Kasumi-1 (cell line): Measurements from ENCODE around the gene EFCAB9.
A peak's percentile ranks its signal among the peaks of the same experiment; 100 is the strongest.

Experiments
- DNase-seq, 2 experiments: peaks; one replicate each; lab custom pipeline; 2025; lab: John Stamatoyannopoulos, UW

Gene EFCAB9

DNA sequence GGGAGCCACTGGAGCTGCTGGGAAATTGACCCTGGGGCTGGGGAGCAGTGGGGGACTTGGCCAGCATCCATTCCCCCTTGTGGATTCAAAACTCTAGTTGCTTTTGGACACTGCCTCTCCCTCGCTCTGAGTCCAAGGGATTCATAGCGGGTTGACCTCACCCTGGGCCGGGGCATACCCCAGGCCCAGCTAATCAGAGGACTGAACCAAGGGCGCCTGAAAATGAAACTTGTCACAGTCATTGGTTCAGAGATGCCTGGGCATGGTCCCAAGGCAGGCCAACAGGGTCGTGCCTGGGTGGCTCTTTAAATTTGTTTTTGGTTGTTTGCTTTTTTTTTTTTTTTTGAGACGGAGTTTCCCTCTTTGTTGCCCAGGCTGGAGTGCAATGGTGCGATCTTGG lies 28.5 kb upstream of the EFCAB9 start:
- no peak for DNase-seq

DNA sequence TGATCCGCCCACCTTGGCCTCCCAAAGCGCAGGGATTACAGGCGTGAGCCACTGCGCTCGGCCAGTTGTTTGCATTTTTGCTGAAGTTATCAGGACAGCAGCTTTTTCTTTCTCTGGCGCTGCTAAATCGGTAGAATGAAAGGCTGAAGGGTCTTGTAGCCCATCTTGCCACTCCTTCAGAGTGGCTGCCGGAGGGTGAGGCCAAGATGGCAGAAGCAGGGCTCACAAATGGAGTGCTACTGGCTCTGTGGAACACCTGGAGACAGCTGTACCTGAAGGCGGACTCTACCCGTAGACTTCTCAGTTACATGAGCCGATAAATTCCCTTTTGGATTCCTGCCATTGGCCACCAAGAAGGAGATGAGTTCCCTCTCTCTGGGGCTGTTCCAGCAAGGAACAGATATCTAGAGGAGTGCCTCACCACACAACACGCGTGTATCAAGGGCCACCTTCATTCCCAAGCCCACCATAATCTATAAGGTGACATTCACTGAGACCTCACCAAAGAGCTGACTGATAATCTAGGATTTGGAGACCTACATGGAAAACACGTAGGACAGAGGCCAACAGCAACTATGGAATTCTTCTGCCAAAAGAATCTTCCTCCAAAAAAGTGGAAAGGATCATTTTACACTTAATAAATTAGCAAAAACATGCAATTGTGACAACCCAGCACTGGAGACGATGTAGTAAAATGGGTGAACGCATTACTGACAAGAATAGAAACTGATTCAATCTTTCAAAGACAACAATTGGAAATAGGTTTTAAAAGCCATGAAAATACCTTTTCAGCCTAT lies 27.7 kb upstream of the EFCAB9 start:
- no peak for DNase-seq

DNA sequence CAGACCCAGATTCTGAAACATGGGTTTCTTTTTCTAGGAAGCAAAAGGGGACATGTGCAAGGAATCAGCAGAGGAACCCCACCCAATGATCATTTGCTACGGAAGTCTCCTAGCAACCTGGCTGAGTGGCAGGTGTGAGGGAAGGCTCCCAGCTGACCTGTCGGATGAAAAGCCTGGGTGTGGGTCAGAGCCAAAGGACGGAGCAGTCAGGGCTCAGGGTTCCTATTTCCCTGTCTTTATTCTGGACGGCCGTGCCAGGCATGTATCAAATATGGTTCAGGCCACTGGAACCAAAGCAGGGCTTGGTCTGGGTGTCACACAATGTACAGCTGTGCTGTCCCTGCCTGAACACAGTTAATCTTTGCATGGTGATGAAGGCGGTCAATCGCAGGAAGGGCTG lies 26.1 kb upstream of the EFCAB9 start:
- DNase-seq, result no peak

DNA sequence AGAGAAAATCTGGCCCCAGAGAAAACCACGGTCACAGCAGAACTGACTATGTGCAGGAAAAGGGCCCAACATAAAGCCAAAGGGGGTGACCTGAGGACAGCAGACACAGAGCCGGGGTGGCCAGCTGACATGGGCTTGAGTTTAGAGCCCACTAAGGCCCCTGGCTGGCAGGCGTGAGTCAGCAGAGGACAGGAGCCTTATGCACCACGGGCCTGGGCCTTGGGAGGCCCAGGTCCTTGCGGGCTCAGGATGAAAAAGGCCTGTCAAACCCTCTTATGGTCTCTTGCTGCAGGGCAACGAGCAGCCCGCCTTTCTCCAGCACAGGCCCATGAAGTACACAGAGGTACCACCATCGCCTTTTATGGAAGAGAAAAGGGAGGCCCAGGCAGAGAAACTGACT lies 25.7 kb upstream of the EFCAB9 start:
- no peak for DNase-seq

DNA sequence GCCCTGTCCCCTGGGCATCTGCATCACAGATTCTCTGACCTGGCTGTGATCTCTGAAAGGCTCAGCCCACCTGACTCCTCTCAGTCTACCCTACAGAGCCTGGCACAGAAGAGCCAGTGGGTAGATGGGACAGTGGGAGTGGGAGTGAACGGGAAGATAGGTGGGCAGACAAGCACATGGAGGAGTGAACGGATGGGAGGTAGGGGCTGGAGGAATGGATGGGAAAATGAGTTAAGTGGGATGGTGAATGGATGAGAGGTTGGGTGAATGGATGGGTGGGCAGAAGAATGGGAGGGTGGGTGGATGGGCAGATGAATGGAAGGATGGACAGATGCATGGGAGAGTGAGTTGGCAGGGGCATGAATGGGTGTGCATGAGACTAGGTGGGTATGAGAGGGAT lies 24.8 kb upstream of the EFCAB9 start:
- no peak for DNase-seq

DNA sequence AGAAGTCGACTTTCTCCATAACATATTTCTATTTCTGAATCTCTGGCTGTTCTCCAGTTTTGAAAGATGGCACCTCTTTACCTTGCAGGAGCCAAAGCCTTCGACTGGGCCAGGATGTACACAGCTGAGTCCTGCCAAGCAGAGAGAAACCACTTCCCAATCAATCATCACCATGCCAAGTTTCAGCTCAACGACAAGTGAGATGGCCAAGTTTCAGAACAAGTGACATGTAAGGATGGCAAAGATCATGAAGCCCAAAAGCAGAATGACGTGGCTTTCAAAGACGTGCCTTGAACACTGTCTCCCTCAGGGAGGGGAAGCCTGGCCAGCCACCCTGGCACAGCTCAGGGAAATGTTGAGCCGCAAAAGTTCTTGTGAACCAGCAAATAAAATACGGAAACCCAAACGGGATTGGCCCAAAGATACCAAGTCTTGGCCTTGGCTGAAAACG lies 23.7 kb upstream of the EFCAB9 start:
- DNase-seq, result no peak

DNA sequence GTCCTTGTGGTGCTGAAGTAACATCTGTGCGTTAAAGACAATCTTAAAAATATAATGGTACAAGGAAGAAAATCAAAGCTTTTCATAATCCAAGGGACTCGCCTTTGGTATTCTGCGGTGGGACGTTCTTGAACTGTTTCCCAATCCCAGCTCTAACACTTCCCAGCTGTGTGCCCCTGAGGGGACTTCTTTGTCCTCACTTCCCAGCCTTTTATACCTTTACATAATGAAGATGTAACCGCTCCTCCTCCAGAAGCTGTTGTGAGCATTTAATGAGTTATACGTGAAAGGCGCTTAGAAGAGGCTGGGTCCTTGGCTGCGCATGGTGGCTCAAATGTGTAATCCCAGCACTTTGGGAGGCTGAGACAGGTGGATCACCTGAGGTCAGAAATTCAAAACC lies 22.9 kb upstream of the EFCAB9 start:
- DNase-seq, result no peak

DNA sequence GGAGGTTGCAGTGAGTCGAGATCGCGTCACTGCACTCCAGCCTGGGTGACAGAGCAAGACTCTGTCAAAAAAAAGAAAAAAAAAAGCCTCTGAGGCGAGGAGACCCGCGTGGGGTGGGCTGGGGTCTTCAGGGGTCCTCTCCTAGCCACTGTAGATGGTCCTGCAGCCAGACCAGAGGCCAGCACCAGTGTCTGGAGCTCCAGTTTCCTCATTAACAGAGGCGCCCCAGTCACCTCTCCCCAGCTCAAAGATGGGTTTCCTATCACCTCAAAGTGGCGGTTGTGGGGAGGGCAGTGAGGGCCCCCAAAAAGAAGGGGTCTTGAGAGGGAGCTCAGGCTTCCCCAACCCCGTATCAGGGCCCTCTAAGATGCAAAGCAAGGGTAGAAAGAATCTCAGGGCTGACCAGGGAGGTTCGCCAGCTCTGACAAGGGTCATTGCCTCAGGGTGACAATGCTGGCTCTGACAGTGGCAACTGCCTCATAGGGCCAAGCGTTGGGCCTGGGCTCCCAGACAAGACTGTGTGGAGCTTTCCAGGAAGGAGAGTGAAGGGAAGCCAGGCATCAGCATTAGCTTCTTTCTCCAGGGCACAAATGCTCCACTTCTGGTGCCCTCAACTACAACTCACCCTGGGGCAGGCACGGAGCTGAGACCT lies 20.9 kb upstream of the EFCAB9 start:
- no peak for DNase-seq

DNA sequence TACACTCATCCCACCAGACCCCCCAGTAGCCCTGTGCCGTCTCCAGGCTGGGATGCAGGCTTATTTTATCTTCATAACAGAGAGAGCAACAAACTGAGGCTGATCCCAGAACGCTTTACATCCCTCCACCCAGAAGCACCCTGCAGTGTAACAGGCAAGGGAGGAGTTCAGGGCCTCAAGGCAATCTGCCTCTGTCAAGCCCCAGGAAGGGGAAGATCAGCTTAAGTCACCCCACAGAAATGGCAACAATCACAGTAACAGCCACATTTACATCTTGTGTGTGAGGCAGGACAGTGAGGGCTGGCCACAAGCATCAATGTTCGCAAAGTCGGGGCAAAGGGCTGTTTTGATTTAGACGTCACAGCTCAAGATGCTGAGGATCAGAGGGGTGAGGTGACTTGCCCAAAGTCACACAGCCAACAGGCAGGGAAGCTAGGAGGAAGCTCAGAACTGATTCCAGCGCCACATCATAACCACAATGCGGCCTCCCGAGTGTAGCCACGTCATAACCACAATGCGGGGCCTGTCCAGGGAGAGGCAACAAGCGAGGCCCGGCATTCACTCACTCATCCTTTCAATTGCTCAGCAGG lies 20.3 kb upstream of the EFCAB9 start:
- no peak for DNase-seq

DNA sequence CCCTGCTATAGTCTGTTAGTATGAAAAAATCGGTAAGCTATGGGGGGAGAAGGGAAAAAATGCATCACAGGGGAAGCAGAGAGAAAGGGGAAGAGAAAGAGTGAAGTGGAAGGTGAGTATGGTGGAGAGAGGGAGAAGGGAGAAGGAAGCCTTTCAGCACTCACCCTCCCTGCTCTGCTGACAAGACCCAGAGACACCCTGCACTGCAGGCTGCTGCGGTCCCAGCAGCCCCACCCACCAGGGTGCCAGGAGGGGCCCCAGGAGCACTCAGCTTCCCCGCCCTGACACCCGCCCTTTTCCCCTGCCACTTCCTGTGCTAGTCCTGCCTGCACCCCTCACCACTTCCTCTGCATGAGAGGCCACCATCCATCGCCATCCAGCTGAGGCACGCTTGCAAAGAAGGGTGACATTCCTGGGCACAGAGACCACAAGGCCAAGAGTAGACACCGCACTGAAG lies 18.7 kb upstream of the EFCAB9 start:
- DNase-seq, result peak; percentile 95 to 98

DNA sequence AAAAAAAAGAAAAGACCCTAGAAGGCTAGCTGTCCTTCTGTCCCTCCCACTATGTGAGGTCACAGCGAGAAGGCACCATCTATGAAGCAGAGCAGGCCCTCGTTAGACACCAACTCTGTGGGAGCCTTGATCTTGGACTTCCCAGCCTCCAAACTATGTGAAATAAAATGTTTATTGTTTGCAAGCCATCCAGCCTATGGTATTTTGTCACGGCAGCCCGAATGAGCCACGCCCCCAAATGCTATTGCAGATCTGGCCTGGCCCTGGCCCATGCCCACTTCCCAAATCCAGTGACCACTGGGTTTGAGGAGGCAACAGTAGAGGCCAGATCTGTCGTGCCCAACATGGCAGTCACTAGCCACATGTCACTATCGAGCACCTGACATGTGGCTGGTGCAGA lies 16.8 kb upstream of the EFCAB9 start:
- DNase-seq, result no peak

DNA sequence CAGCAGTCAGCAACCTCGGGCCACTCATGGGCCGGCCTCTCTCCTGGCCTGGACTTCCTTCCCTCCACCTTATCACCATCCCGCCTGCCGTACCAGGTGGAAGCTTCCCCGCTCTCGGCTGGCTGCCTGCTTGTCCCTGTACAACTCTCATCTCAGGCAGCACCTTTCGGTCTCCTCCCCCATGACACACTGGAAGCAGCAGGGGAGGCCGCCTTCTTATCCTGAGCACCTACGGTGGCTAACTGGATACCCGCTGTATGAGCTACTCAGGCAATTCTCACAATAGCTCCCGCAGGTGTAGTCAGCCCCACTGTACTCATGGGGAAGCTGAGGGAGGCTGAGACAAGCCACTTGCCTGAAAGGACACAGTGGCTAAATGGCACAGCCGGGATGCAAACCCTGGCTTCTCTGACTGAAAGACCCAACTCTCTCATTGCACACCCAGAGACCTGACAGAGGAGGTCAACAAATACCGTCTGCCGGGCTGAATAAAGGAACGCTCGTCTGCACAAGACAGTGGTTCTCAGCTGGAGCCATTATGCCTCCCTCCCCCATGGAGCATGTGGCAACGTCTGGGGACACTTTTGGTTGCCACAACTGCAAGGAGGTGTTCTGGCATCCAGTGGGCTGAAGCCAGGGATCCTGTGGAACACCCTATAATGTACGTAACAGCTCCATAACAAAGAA lies 15.5 kb upstream of the EFCAB9 start:
- peak; percentile 38 to 50 for DNase-seq

DNA sequence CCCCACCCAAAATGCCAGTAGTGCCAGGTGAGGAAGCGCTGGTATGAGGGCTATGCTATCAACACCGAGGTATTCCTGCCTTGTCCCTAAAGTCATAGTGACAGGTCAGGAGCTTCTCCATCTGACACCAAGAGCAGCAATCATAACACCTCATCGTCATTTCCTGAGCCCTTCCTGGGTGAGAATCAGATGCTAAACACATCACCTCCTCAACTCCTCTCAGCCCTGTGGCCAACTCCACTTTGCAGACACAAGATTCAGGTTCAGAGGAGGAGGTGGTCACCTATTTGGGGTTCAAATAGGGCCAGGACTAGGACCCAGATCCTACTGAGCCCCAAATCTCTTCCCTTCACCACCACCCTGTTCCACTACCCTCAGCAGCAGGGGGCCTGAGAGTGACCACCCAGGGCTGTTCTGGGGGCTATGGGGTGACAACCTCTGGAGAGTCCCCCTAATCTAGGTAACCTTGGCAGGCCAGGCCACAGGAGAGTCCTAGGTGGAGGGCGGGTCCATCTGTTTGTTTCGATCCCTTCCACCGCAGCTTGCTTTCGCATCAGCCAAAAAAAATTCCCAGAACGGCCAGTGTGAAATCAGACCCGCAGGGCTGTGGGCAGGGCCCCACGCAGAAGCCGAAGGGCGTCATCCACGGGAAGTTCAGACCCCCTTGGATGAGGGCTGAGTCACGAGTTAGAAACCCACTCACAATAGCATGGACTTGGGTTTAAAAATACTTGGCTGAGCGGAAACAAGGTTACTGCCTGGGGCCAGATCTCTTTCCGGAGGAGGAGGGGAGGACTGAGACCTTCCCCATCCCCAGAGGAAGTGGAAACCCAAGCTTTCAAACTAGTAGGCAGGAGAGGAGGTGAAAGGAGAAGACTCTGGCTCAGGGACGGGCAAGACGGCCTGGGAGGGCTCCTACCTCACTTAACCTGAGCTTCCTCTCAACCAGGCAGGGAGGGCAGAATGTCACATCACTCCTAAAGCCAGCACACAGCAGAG lies 14.7 kb upstream of the EFCAB9 start:
- peak; percentile 90 to 94 for DNase-seq

DNA sequence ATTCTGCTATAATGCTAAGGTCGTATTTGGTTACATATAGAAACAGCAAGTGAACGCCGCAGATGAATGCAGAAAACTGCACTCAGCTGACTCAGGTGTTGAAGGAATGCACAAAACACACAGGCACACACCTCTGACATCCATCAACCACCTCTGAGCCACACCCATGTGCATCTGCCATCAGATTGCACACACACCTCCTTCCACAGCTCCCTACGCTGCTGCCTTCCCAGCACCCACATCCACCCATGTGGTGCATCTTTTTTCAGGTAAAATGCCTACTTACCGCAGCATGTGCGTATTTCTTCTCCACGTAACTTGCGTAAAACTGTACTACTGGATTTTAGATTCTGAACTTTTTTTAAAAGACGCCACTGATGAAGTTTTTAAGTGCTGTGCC lies 13.0 kb upstream of the EFCAB9 start:
- DNase-seq, result no peak

DNA sequence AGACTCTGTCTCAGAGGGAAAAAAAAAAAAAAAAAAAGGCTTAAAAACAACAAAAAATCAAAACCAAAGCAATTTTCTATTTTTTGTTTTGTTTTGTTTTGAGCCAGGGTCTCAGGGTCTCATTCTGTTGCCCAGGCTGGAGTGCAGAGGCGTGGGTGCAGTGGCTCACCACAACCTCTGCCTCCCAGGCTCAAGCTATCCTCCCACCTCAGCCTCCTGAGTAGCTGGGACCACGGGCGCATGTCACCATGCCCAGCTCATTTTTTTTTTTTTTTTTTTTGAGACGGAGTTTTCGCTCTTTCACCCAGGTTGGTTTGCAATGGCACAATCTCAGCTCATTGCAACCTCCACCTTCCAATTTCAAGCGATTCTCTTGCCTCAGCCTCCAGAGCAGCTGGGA lies 11.7 kb upstream of the EFCAB9 start:
- no peak for DNase-seq

DNA sequence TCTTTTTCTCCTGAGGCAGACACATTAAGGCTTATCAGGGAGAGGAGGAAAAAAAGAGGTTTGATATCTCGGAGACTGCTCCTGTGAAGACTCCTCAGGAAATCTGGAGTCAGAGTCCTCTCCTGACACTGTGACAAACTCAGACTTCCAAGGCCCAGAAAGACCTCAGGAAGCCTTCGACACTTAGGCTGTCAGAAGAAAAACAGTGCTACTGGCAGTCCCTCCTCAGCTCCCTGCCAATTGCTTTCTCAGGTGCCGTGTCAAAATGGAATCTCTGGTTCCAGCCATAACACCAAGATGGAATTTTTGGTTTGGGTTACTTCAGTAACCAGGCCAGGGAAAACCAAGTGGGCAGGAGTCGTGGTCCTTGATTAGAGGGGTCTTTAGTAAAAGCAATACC lies 10.1 kb upstream of the EFCAB9 start:
- DNase-seq, result no peak

DNA sequence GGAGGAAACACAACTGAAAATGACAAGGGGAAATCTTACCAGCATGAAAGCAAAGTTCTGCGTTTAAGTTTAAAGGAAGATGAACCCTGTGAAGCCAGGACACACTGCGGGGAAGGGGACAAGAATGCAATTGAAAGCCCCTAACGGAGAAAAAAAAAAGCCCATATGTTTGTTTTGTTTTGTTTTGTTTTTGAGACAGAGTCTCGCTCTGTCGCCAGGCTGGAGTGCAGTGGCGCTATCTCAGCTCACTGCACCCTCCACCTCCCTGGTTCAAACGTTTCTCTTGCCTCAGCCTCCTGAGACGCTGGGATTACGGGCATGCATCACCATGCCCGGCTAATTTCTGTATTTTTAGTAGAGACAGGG lies 8.9 kb upstream of the EFCAB9 start:
- no peak for DNase-seq

DNA sequence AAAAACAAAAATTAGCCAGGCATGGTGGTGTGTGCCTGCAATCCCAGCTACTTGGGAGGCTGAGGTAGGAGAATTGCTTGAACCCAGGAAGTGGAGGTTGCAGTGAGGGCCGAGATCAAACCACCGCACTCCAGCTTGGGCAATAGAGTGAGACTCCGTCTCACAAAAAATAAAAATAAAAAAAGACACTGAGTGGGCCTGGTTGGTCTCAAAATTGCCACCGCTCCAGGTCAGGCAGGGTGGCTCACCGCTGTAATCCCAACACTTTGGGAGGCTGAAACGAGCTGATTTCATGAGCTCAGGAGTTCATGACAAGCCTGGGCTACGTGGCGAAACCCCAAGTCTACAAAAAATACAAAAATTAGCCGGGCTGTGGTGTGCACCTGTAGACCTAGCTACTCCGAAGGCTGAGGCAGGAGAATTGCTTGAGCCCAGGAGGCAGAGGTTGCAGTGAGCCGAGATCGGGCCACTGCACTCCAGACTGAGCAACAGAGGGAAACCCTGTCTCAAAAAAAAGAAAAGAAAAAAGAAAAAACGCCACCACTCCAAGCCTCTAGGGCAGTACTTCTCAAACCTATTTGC lies 7.8 kb upstream of the EFCAB9 start:
- DNase-seq, result no peak

DNA sequence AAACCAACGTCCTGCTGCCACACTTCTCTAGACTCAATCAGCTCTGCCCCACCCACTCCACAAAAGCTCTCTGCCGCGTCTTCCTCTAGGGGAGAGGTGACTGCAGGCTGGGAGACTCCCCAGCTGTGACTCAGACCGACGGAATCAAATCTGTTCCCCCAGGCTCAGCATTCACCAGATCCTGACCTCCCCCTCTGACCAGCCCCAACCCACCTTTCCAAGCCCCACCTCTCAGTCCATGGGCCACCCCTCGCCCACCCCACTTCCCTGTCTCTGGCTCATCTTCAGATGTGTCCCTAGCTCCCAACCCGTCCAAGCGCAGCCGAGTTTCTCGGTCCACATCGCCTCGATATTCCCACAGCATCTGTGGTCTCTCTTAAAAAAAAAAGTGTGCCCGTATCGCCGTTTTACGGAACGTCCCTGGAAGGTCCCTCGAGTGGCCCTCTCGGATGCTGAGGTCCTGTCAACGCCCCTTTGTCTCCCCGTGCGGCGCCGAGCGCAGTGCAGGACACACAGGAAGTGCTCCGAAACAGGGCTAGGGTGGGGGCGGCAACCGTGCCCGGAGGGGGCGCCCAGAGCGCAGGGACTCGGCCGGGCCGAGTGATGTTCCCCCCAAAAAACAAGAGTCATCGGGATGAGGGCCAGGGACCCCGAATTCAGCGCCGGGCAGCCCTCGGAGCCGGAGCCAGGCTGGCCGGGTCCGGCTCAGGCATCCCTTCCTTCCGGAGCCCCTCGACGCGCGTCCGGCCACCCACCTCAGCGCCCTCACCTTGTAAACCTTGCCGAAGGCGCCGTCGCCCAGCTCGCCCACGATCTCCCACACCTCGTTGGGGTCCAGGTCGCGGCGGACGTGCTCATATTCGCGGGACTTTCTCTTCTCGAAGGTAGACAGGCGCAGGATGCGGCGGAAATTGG lies 6.6 kb upstream of the EFCAB9 start:
- DNase-seq, result peak; percentile 65 to 72
